Trophoblast cell (in vitro differentiated cells and primary cell): Measurements from ENCODE around the gene POLQ.
A peak's percentile ranks its signal among the peaks of the same experiment; 100 is the strongest.

ENCODE experiments used
- DNase-seq, 2 donors: peaks; one replicate each; pipeline ENCODE4 v3.0.0-alpha.2; 2016
- H2AFZ ChIP-seq: 2 replicates; pipeline ENCODE4 v1.6.1; 2013; ENCODE audit warnings: low read length, moderate library complexity, mild to moderate bottlenecking; ENCODE audit not compliant: insufficient read depth, poor library complexity
- H2AK5ac ChIP-seq: 2 replicates; pipeline ENCODE4 v1.6.1; 2013; ENCODE audit warnings: mild to moderate bottlenecking, low read length
- H2BK120ac ChIP-seq: 2 replicates; pipeline ENCODE4 v1.6.1; 2013; ENCODE audit warnings: low read length, mild to moderate bottlenecking, moderate library complexity; ENCODE audit not compliant: insufficient read depth, poor library complexity
- H2BK12ac ChIP-seq: 2 replicates; pipeline ENCODE4 v1.6.1; 2013; ENCODE audit warnings: mild to moderate bottlenecking, low read length, moderate library complexity
- H2BK5ac ChIP-seq: 2 replicates; pipeline ENCODE4 v1.6.1; 2013; ENCODE audit warnings: low read length, low read depth, moderate library complexity, mild to moderate bottlenecking; ENCODE audit not compliant: poor library complexity
- H3K14ac ChIP-seq: 2 replicates; pipeline ENCODE4 v1.6.1; 2013; ENCODE audit warnings: mild to moderate bottlenecking, low read length
- H3K18ac ChIP-seq: 2 replicates; pipeline ENCODE4 v1.6.1; 2013; ENCODE audit warnings: mild to moderate bottlenecking, low read length
- H3K23ac ChIP-seq: 2 replicates; pipeline ENCODE4 v1.6.1; 2013; ENCODE audit warnings: low read length
- H3K27ac ChIP-seq: 2 replicates; pipeline ENCODE4 v1.5.1; 2013; ENCODE audit warnings: low read depth, mild to moderate bottlenecking, inconsistent platforms, low read length, moderate library complexity
- H3K27me3 ChIP-seq: 2 replicates; pipeline ENCODE4 v1.6.1; 2013; ENCODE audit warnings: inconsistent platforms, mild to moderate bottlenecking, low read length, moderate library complexity; ENCODE audit not compliant: insufficient read depth
- H3K36me3 ChIP-seq, 2 experiments: 1 replicate in 1 of 2; 2 replicates in 1 of 2; pipeline ENCODE4 v1.6.1; 2013; ENCODE audit warnings: low read length in 2 of 2, mild to moderate bottlenecking in 2 of 2, moderate library complexity in 1 of 2; ENCODE audit not compliant: insufficient read depth in 2 of 2, control insufficient read depth in 1 of 2
- H3K4ac ChIP-seq: 2 replicates; pipeline ENCODE4 v1.6.1; 2013; ENCODE audit warnings: low read depth, mild to moderate bottlenecking, low read length, moderate library complexity
- H3K4me1 ChIP-seq, 2 experiments: 1 replicate in 1 of 2; 2 replicates in 1 of 2; pipeline ENCODE4 v1.6.1; 2013; ENCODE audit warnings: low read length in 2 of 2, mild to moderate bottlenecking in 2 of 2, moderate library complexity in 1 of 2; ENCODE audit not compliant: insufficient read depth in 2 of 2, control insufficient read depth in 1 of 2
- H3K4me2 ChIP-seq: 2 replicates; pipeline ENCODE4 v1.6.1; 2013; ENCODE audit warnings: inconsistent platforms, mild to moderate bottlenecking, low read length, moderate library complexity
- H3K4me3 ChIP-seq: 2 replicates; pipeline ENCODE4 v1.5.1; 2013; ENCODE audit warnings: mild to moderate bottlenecking, low read depth, low read length, inconsistent platforms
- H3K79me1 ChIP-seq: one replicate; pipeline ENCODE4 v1.6.1; 2013; ENCODE audit warnings: low read length
- H3K79me2 ChIP-seq: 2 replicates; pipeline ENCODE4 v1.6.1; 2013; ENCODE audit warnings: low read length, mild to moderate bottlenecking; ENCODE audit not compliant: control insufficient read depth, insufficient read depth, poor library complexity
- H3K9ac ChIP-seq: 2 replicates; pipeline ENCODE4 v1.6.1; 2013; ENCODE audit warnings: mild to moderate bottlenecking, low read length
- H3K9me3 ChIP-seq: 2 replicates; pipeline ENCODE4 v1.6.1; 2013; ENCODE audit warnings: low read depth, mild to moderate bottlenecking, control low read depth, inconsistent platforms, low read length; ENCODE audit not compliant: insufficient read depth
- H4K12ac ChIP-seq: 2 replicates; pipeline ENCODE4 v1.6.1; 2013; ENCODE audit warnings: low read depth, mild to moderate bottlenecking, low read length, moderate library complexity
- H4K8ac ChIP-seq: 2 replicates; pipeline ENCODE4 v1.6.1; 2013; ENCODE audit warnings: low read depth, mild to moderate bottlenecking, low read length, moderate library complexity
- H4K91ac ChIP-seq: one replicate; pipeline ENCODE4 v1.6.1; 2013; ENCODE audit warnings: low read depth, mild to moderate bottlenecking, low read length, moderate library complexity
- WGBS: extraction: QIAGEN DNeasy Blood & Tissue Kit; methylation state at CpG from one replicate; pipeline ENCODE4 v1.1.7; 2013; ENCODE audit warnings: missing lambda C conversion rate; ENCODE audit not compliant: insufficient read length, insufficient coverage; ENCODE audit errors: extremely low coverage; 5-methylcytosine and 5-hydroxymethylcytosine counted together

POLQ gene

DNA sequence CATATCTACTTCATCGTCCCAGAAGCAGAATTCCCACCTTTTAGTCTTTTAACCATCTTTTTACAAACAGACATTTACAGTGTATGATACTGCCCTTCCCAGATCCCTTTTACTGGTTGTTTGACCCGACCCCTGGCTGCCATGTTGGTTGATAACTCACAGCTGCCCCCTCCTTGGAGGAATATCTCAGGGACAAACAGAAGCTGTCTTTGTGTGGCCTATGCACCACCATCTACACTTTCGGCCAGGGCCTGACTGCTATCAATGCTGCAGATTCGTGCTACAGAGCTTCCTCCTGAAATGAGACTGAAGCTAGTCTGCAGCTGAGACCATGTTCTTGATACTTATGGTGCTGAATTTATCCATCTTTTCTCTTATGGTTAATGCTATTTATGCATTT, 6.6 kb upstream of the POLQ start:
- Histone ChIP-seq H4K12ac (no peak overlapping the region), H3K4me1 (no peaks in the 10 kb centered on the region), H3K79me2 (no peaks in the 10 kb centered on the region), H4K91ac (no peak overlapping the region), H3K14ac (no peak overlapping the region), H2BK12ac (no peak overlapping the region), H3K9ac (no peak overlapping the region), H3K79me1 (no peaks in the 10 kb centered on the region), H2AK5ac (no peak overlapping the region), H2BK120ac (no peak overlapping the region), H3K23ac (no peak overlapping the region), H4K8ac (no peak overlapping the region), H3K4me3 (no peak overlapping the region), H3K18ac (no peak overlapping the region), H3K9me3 (no peaks in the 10 kb centered on the region), H3K36me3 (no peaks in the 10 kb centered on the region), H3K27me3 (no peaks in the 10 kb centered on the region), H2AFZ (no peak overlapping the region), H3K27ac (no peak overlapping the region), H3K4me2 (no peak overlapping the region), H3K4ac (no peak overlapping the region), H2BK5ac (no peak overlapping the region)
- WGBS, result no CpG with 5 or more reads among the region's 4 CpGs
- DNase-seq, result no peak

DNA sequence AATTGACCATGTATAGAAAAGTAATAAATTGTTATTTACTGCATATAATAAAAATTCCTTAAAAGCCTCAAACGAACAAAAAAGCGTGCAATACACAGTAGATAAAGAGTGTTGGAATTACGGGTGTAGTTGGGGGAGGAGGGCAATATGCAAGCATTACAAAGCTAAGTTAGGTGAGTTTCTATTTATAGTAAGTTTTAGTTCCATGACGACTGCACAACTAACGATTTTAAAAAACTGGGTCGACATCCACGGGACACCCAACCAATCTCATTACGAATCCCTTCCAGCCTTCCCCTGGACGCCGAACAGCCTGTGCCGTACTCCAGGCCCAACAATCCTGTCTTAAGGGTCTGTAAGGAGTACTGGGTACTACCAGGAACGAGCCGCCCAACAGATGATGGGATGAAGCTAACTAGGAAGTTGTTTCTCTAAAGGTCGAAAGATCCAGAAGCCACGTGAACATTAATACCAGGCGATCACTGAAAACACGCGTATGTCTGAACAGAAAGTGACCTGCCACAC, 677 bp downstream of the POLQ start:
- Histone ChIP-seq H3K36me3 (peaks cover 0 to 10% of the 10 kb centered on the region in 2 experiments), H3K9ac (peak overlapping the region; percentile 86), H3K18ac (peak overlapping the region; percentile 93), H4K91ac (no peak overlapping the region), H3K9me3 (no peaks in the 10 kb centered on the region), H4K8ac (peak overlapping the region; percentile 80), H3K4me2 (peak overlapping the region; percentile 78), H3K27me3 (no peaks in the 10 kb centered on the region), H3K14ac (no peak overlapping the region), H3K79me2 (peaks cover 6% of the 10 kb centered on the region), H2BK12ac (no peak overlapping the region), H2BK5ac (no peak overlapping the region), H4K12ac (no peak overlapping the region), H3K27ac (no peak overlapping the region), H2AK5ac (no peak overlapping the region), H2BK120ac (no peak overlapping the region), H3K23ac (no peak overlapping the region), H3K4me3 (peak overlapping the region; percentile 97), H2AFZ (peak overlapping the region; percentile 100), H3K4me1 (peaks cover 0 to 3% of the 10 kb centered on the region in 2 experiments), H3K4ac (peak overlapping the region; percentile 26), H3K79me1 (peaks cover 3% of the 10 kb centered on the region)
- no peak for DNase-seq
- no CpG with 5 or more reads among the region's 18 CpGs for WGBS

DNA sequence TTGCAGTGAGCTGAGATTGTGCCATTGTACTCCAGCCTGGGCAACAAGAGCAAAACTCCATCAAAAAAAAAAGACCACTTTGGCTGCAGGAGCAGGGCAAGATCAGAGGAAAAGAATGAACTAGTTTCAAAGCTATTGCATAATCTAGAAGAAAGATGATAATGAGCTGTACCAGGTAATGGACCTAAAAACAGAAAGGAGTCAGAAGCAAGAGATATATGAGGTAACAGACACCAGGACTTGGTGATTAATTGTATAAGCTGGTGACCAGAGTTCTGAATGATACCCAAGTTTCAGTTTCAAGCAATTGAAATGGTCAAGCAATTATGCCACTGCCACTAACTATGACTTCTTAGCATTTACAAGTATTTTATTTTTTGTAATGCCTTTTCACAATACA, 2.9 kb downstream of the POLQ start:
- Histone ChIP-seq H3K27ac (no peak overlapping the region), H3K36me3 (peaks cover 0 to 10% of the 10 kb centered on the region in 2 experiments), H3K4me2 (no peak overlapping the region), H3K4ac (no peak overlapping the region), H3K9ac (no peak overlapping the region), H3K18ac (no peak overlapping the region), H3K4me3 (no peak overlapping the region), H2BK12ac (no peak overlapping the region), H3K14ac (no peak overlapping the region), H3K23ac (no peak overlapping the region), H4K91ac (no peak overlapping the region), H3K79me1 (peaks cover 3% of the 10 kb centered on the region), H2AK5ac (no peak overlapping the region), H3K9me3 (no peaks in the 10 kb centered on the region), H3K27me3 (no peaks in the 10 kb centered on the region), H2BK5ac (no peak overlapping the region), H4K12ac (no peak overlapping the region), H3K4me1 (peaks cover 0 to 3% of the 10 kb centered on the region in 2 experiments), H2AFZ (no peak overlapping the region), H2BK120ac (no peak overlapping the region), H4K8ac (no peak overlapping the region), H3K79me2 (peaks cover 6% of the 10 kb centered on the region)
- DNase-seq, result no peak

GRCh38 chr3:121531269-121531668, 14.5 kb downstream of the POLQ start:
- Histone ChIP-seq H3K27me3 (no peaks in the 10 kb centered on the region), H3K23ac (no peak overlapping the region), H3K79me1 (no peaks in the 10 kb centered on the region), H3K9ac (no peak overlapping the region), H3K18ac (no peak overlapping the region), H3K4me1 (no peaks in the 10 kb centered on the region), H2BK120ac (no peak overlapping the region), H4K8ac (no peak overlapping the region), H3K4ac (no peak overlapping the region), H3K27ac (no peak overlapping the region), H3K9me3 (no peaks in the 10 kb centered on the region), H4K91ac (no peak overlapping the region), H4K12ac (no peak overlapping the region), H2BK5ac (no peak overlapping the region), H2AFZ (no peak overlapping the region), H3K4me3 (no peak overlapping the region), H3K79me2 (no peaks in the 10 kb centered on the region), H3K4me2 (no peak overlapping the region), H2BK12ac (no peak overlapping the region), H2AK5ac (no peak overlapping the region), H3K36me3 (peaks cover 6 to 10% of the 10 kb centered on the region in 2 experiments), H3K14ac (no peak overlapping the region)
- no peak for DNase-seq
